Measurements from ENCODE around the gene KIF5C.

The KIF5C gene

DNA sequence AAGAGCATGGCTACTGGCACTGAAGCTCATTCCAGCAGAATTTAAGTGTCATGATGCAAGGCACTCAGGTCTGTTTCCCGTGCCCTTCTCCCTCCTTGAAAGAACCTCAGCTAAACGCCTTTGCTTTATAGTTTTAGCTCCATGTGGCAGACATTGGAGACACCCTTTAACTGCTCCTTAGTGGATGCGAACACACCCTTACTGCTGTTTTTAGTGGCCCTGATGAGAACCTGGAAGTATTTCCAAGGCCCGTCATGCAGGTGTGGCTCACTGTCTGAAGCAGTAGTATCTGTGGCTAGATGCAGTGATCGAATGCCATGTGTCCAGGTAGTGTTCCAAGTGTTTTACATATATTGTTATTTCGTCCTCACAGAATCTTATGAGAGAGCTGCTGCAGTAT lies 28.3 kb downstream of the KIF5C start:
- no peak overlapping the region for H2AFZ ChIP-seq (ENCODE audit: low read length)
- H3K27me3 ChIP-seq (ENCODE audit: insufficient read depth, low read length, poor library complexity, severe bottlenecking): no peaks in the 10 kb centered on the region
- H3K9ac ChIP-seq (ENCODE audit: low read depth, low read length, poor library complexity, severe bottlenecking): no peak overlapping the region
- H3K9me3 ChIP-seq (ENCODE audit: insufficient read depth, low read depth, low read length): no peaks in the 10 kb centered on the region
- H3K4me3 ChIP-seq (ENCODE audit: low read length, poor library complexity, severe bottlenecking): no peak overlapping the region
- no peaks in the 10 kb centered on the region for H3K9me2 ChIP-seq (replicated peaks; ENCODE audit: low read depth, low read length)
- H3K4me2 ChIP-seq (ENCODE audit: low read depth, low read length, poor library complexity, severe bottlenecking): no peak overlapping the region
- peaks cover 12% of the 10 kb centered on the region for H3K4me1 ChIP-seq (ENCODE audit: insufficient read depth, low read length, poor library complexity, severe bottlenecking)
- H4K20me1 ChIP-seq (ENCODE audit: insufficient read depth, low read length, poor library complexity, severe bottlenecking): no peaks in the 10 kb centered on the region
- H3K36me3 ChIP-seq (ENCODE audit: insufficient read depth, low read length): no peaks in the 10 kb centered on the region
- no peaks in the 10 kb centered on the region for H3F3A ChIP-seq (ENCODE audit: low read depth)
- no peak for TF ChIP-seq EZH2phosphoT487 (IDR thresholded peaks at IDR 0.05; ENCODE audit: borderline replicate concordance)
- TF ChIP-seq, protein P1, sequence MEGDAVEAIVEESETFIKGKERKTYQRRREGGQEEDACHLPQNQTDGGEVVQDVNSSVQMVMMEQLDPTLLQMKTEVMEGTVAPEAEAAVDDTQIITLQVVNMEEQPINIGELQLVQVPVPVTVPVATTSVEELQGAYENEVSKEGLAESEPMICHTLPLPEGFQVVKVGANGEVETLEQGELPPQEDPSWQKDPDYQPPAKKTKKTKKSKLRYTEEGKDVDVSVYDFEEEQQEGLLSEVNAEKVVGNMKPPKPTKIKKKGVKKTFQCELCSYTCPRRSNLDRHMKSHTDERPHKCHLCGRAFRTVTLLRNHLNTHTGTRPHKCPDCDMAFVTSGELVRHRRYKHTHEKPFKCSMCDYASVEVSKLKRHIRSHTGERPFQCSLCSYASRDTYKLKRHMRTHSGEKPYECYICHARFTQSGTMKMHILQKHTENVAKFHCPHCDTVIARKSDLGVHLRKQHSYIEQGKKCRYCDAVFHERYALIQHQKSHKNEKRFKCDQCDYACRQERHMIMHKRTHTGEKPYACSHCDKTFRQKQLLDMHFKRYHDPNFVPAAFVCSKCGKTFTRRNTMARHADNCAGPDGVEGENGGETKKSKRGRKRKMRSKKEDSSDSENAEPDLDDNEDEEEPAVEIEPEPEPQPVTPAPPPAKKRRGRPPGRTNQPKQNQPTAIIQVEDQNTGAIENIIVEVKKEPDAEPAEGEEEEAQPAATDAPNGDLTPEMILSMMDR (conservative IDR thresholded peaks at IDR 0.05; ENCODE audit: low read length): no peak
- H3K79me2 ChIP-seq (ENCODE audit: insufficient read depth, low read length): no peaks in the 10 kb centered on the region

DNA sequence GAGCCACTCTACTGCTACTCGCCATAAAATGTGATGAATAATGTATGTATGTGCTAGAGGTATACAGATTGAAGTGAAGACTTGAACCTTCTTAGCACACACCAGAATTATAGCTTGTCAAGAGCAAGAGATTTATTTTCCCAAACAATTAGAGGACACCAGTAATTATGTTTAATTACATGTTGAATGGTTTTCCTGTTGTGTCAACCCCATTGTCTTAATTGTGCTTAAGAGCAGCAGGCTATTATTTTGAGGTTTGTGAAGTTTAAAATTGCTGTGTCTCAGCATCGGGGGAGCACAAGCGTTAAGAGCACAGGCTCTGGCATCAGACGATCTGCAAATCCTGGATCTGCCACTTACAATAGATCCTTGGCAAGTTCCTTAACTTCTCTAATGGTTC lies 29.0 kb downstream of the KIF5C start:
- H3K79me2 ChIP-seq (ENCODE audit: insufficient read depth, low read length): no peaks in the 10 kb centered on the region
- no peak overlapping the region for H3K4me3 ChIP-seq (ENCODE audit: low read length, poor library complexity, severe bottlenecking)
- H3K4me2 ChIP-seq (ENCODE audit: low read depth, low read length, poor library complexity, severe bottlenecking): no peak overlapping the region
- peaks cover 12% of the 10 kb centered on the region for H3K4me1 ChIP-seq (ENCODE audit: insufficient read depth, low read length, poor library complexity, severe bottlenecking)
- H2AFZ ChIP-seq (ENCODE audit: low read length): no peak overlapping the region
- no peaks in the 10 kb centered on the region for H4K20me1 ChIP-seq (ENCODE audit: insufficient read depth, low read length, poor library complexity, severe bottlenecking)
- no peak for TF ChIP-seq EZH2phosphoT487 (IDR thresholded peaks at IDR 0.05; ENCODE audit: borderline replicate concordance)
- TF ChIP-seq, protein P1 (conservative IDR thresholded peaks at IDR 0.05; ENCODE audit: low read length): no peak
- no peak overlapping the region for H3K9ac ChIP-seq (ENCODE audit: low read depth, low read length, poor library complexity, severe bottlenecking)
- no peaks in the 10 kb centered on the region for H3F3A ChIP-seq (ENCODE audit: low read depth)
- no peaks in the 10 kb centered on the region for H3K9me2 ChIP-seq (replicated peaks; ENCODE audit: low read depth, low read length)
- no peaks in the 10 kb centered on the region for H3K36me3 ChIP-seq (ENCODE audit: insufficient read depth, low read length)
- H3K9me3 ChIP-seq (ENCODE audit: insufficient read depth, low read depth, low read length): no peaks in the 10 kb centered on the region
- H3K27me3 ChIP-seq (ENCODE audit: insufficient read depth, low read length, poor library complexity, severe bottlenecking): no peaks in the 10 kb centered on the region

DNA sequence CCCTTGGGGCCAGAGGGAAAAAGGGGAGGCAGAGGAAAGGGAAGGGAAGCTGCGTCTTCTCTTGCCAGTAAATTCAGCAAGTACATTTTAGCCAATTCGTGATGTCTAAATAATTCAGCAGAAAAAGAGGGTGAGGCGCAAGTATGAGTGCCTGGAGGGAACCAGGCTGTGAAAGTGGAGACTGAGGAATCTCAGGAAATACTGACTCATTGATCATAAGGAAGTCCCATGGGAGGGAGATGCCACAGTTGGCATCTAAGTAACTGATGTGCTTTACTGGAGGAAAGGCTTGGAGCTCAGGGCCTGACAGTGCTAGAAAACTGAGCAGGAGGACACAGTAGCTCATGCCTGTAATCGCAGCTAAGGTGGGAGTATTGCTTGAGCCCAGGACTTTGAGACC lies 31.1 kb downstream of the KIF5C start:
- Histone ChIP-seq H4K20me1 (ENCODE audit: insufficient read depth, low read length, poor library complexity, severe bottlenecking) (no peaks in the 10 kb centered on the region), H3K9me2 (replicated peaks; ENCODE audit: low read depth, low read length) (no peaks in the 10 kb centered on the region), H3F3A (ENCODE audit: low read depth) (no peaks in the 10 kb centered on the region), H3K4me2 (ENCODE audit: low read depth, low read length, poor library complexity, severe bottlenecking) (no peak overlapping the region), H3K4me1 (ENCODE audit: insufficient read depth, low read length, poor library complexity, severe bottlenecking) (peaks cover 1% of the 10 kb centered on the region), H3K9me3 (ENCODE audit: insufficient read depth, low read depth, low read length) (no peaks in the 10 kb centered on the region), H3K9ac (ENCODE audit: low read depth, low read length, poor library complexity, severe bottlenecking) (no peak overlapping the region), H3K27me3 (ENCODE audit: insufficient read depth, low read length, poor library complexity, severe bottlenecking) (no peaks in the 10 kb centered on the region), H2AFZ (ENCODE audit: low read length) (no peak overlapping the region), H3K36me3 (ENCODE audit: insufficient read depth, low read length) (no peaks in the 10 kb centered on the region), H3K79me2 (ENCODE audit: insufficient read depth, low read length) (no peaks in the 10 kb centered on the region), H3K4me3 (ENCODE audit: low read length, poor library complexity, severe bottlenecking) (no peak overlapping the region)
- TF ChIP-seq EZH2phosphoT487 (IDR thresholded peaks at IDR 0.05; ENCODE audit: borderline replicate concordance): no peak
- TF ChIP-seq, protein P1 (conservative IDR thresholded peaks at IDR 0.05; ENCODE audit: low read length): no peak
